ENCODE data around the gene TMEM131. TPM values are rescaled to one million over a fixed set of nuclear protein-coding genes. Genes with fewer than 3 reads are reported as not detected.

Gene TMEM131
- total and polyA plus RNA-seq, 7 donors = 4.8 to 37.5 (median 24.3) TPM

DNA sequence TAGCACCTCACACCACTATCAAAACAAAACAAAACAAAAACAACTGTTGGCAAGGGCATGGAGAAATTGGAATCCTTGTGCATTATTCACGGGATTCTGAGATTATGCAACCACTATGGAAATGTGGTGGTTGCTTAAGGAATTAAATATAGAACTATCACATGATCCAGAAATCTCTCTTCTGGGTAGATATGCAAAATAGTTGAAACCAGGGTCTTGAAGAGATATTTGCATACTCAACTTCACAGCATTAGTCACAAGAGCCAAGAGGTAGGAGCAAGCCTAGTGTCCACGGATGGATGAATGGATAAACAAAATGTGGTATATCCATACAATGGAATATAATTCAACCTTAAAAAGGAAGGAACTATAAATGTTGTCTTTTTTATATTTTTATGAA lies 7.0 kb downstream of the TMEM131 start:
- 83 to 89% methylated on average over 2 of the region's 2 CpGs for WGBS, 2 donors
- intact Hi-C loops (cut with DNase I) = no loop called here

DNA sequence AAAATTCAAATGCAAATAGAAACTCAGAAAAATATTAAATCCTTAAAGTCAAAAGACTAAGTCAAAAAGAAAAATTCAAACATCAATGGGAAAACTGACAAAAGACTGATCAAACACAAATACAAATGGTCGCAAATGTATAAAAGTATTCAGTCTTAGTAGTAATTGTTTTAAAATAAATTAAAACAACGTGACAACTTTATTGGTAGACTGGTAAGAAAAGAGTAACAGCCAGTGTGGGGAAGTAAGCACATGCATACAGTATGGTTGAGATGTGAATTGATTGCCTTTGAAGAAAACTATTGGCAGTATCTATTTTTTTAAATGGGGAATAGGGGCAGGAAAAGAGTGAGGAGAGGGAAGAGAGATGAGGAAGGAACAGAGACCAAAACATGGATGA lies 9.8 kb downstream of the TMEM131 start:
- TF ChIP-seq POLR2AphosphoS5 (IDR thresholded peaks at IDR 0.05) = no peak
- no peak for TF ChIP-seq POLR2A (IDR thresholded peaks at IDR 0.05)
- no peak for TF ChIP-seq EP300 (IDR thresholded peaks at IDR 0.05)
- no peak for TF ChIP-seq CTCF (IDR thresholded peaks at IDR 0.05)
- no peak overlapping the region for H3K4me3 ChIP-seq
- no peak overlapping the region for H3K27ac ChIP-seq
- H3K27me3 ChIP-seq = no peaks in the 10 kb centered on the region
- peaks cover 0 to 16% (median 5%) of the 10 kb centered on the region in 4 donors for H3K4me1 ChIP-seq
- WGBS, 2 donors = 92 to 97% methylated on average over 2 of the region's 2 CpGs
- no peaks in the 10 kb centered on the region for H3K36me3 ChIP-seq
- no peak for DNase-seq
- intact Hi-C loops (cut with DNase I) = no loop called here
- H3K9me3 ChIP-seq = peaks cover 0 to 2% (median 0%) of the 10 kb centered on the region in 4 donors

More for the DNA sequence above, 7.0 kb downstream of the TMEM131 start:
- no peak for TF ChIP-seq POLR2AphosphoS5 (IDR thresholded peaks at IDR 0.05)
- TF ChIP-seq EP300 (IDR thresholded peaks at IDR 0.05) = no peak
- TF ChIP-seq POLR2A (IDR thresholded peaks at IDR 0.05) = no peak
- TF ChIP-seq CTCF (IDR thresholded peaks at IDR 0.05) = no peak
- peaks cover 0 to 33% (median 19%) of the 10 kb centered on the region in 4 donors for H3K4me1 ChIP-seq
- H3K27ac ChIP-seq = no peak overlapping the region
- no peaks in the 10 kb centered on the region for H3K27me3 ChIP-seq
- peaks cover 0 to 2% (median 0%) of the 10 kb centered on the region in 4 donors for H3K9me3 ChIP-seq
- DNase-seq = no peak
- H3K36me3 ChIP-seq = no peaks in the 10 kb centered on the region
- no peak overlapping the region for H3K4me3 ChIP-seq

DNA sequence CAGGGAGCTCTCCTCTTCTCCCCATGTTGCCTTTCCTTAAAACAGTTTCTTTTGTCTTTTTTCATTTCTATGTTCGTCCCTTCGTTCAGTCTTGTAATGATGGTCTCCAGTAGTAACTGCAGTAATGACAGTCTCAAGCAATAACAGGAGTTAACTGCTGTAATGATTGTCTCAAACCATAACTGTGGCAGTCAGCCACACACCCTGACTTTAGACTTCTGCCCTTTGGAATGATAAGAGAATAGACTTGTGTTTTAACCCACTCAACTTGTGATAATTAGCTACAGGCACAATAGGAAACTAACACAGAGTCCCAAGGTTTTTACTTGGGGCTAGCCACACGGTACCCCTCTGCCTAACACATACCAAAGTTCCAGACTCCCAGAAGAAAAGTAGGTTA lies 12.1 kb downstream of the TMEM131 start:
- no peak overlapping the region for H3K4me3 ChIP-seq
- no peak overlapping the region for H3K27ac ChIP-seq
- WGBS, 2 donors = 25 to 68% methylated on average over 3 of the region's 3 CpGs
- no peak for DNase-seq
- no peaks in the 10 kb centered on the region for H3K36me3 ChIP-seq
- TF ChIP-seq CTCF (IDR thresholded peaks at IDR 0.05) = no peak
- no peak for TF ChIP-seq POLR2AphosphoS5 (IDR thresholded peaks at IDR 0.05)
- intact Hi-C loops (cut with DNase I) = no loop called here
- H3K27me3 ChIP-seq = no peaks in the 10 kb centered on the region
- H3K9me3 ChIP-seq = peaks cover 0 to 2% (median 0%) of the 10 kb centered on the region in 4 donors
- peaks cover 0 to 16% (median 3%) of the 10 kb centered on the region in 4 donors for H3K4me1 ChIP-seq

DNA sequence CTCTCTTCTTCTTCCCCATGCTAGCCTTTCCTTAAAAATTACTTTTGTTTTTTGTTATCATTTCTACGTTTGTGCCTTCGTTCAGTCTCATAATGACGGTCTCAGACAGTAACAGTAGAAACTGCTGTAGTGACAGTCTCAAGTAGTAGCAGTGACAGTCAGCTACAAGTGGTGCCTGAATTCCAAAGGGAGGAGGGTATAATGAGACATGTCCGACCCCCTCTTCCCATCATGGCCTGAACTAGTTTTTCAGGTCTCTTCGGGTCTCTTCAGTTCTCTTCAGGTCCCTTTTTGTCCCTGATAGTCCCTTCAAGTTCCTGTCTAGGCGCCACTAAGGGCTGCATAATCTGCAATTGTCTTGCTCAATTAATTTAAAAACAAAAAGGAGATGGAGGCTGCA lies 12.6 kb downstream of the TMEM131 start:
- 49 to 85% methylated on average over 6 of the region's 6 CpGs for WGBS, 2 donors
- no peak for DNase-seq
- Histone ChIP-seq H3K36me3 (no peaks in the 10 kb centered on the region), H3K27me3 (no peaks in the 10 kb centered on the region), H3K27ac (no peak overlapping the region), H3K9me3 (no peaks in the 10 kb centered on the region), H3K4me1 (peaks cover 0 to 16% (median 3%) of the 10 kb centered on the region in 4 donors), H3K4me3 (no peak overlapping the region)
- intact Hi-C loops (cut with DNase I) = no loop called here
- no peak for TF ChIP-seq CTCF (IDR thresholded peaks at IDR 0.05)
- TF ChIP-seq POLR2A (IDR thresholded peaks at IDR 0.05) = no peak
- TF ChIP-seq POLR2AphosphoS5 (IDR thresholded peaks at IDR 0.05) = no peak
- no peak for TF ChIP-seq EP300 (IDR thresholded peaks at IDR 0.05)

- Histone ChIP-seq H3K4me1 (peaks cover 0 to 16% (median 3%) of the 10 kb centered on the region in 4 donors), H3K4me3 (no peak overlapping the region), H3K9me3 (no peaks in the 10 kb centered on the region), H3K36me3 (no peaks in the 10 kb centered on the region), H3K27ac (no peak overlapping the region), H3K27me3 (no peaks in the 10 kb centered on the region)
- TF ChIP-seq POLR2AphosphoS5 (IDR thresholded peaks at IDR 0.05) = no peak
- no peak for DNase-seq
- intact Hi-C loops (cut with DNase I) = no loop called here
Observed at GRCh38 chr2:97982621-97983020, 13.1 kb downstream of the TMEM131 start.

All from sigmoid colon (tissue), 7 donors.